ENCODE results near the gene SLC16A5.

DNA sequence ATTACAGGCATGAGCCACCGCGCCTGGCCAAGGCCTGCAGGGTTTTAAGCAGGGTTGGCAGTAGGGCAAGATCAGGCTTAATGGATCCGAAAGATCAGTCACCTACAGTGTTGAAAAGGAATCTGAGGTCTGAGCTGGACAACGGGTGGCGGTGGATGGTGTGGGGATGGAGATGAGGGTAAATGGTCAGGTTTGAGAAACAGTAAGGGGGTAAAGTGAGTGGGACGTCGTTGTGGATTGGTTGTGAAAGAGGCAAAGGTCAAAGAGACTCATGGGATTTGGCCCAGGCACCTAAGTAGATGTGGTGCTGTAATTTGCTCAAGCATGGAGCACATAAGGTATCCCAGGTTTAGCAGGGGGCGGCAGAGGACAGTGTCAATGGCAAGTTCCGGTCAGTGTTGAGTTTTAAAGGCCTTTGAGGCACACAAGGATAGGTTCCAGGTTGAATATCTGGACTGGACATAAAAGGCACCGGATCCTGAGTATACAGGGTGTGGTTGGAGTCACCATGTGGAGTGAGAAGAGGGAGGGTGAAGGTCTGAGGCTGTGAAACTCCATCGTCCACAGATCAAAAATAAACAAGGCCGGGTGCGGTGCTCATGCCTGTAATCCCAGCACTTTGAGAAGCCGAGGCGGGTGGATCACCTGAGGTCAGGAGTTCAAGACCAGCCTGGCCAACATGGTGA lies 1.1 kb upstream of the SLC16A5 start:
- TF ChIP-seq, protein P1, sequence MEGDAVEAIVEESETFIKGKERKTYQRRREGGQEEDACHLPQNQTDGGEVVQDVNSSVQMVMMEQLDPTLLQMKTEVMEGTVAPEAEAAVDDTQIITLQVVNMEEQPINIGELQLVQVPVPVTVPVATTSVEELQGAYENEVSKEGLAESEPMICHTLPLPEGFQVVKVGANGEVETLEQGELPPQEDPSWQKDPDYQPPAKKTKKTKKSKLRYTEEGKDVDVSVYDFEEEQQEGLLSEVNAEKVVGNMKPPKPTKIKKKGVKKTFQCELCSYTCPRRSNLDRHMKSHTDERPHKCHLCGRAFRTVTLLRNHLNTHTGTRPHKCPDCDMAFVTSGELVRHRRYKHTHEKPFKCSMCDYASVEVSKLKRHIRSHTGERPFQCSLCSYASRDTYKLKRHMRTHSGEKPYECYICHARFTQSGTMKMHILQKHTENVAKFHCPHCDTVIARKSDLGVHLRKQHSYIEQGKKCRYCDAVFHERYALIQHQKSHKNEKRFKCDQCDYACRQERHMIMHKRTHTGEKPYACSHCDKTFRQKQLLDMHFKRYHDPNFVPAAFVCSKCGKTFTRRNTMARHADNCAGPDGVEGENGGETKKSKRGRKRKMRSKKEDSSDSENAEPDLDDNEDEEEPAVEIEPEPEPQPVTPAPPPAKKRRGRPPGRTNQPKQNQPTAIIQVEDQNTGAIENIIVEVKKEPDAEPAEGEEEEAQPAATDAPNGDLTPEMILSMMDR (IDR thresholded peaks at IDR 0.05) = no peak
- TF ChIP-seq POLR2A (IDR thresholded peaks at IDR 0.05) (no peak), POLR2AphosphoS5 (IDR thresholded peaks at IDR 0.05) (no peak), EP300 (IDR thresholded peaks at IDR 0.05) (no peak)
